GM18499 (cell line): ENCODE measurements around the gene ITPR2.
"Not testable (repeated sequence)": the region's sequence is repeated elsewhere in the genome, so short reads cannot be mapped to it uniquely, and the experiment has no call there.

Experiments
- ATAC-seq: cut with Tn5 transposase; IDR thresholded peaks from one replicate; pipeline ENCODE4 v1.9.1; 2021; ENCODE audit warnings: moderate number of reproducible peaks; ENCODE audit not compliant: insufficient read depth, unreplicated experiment

Gene ITPR2

DNA sequence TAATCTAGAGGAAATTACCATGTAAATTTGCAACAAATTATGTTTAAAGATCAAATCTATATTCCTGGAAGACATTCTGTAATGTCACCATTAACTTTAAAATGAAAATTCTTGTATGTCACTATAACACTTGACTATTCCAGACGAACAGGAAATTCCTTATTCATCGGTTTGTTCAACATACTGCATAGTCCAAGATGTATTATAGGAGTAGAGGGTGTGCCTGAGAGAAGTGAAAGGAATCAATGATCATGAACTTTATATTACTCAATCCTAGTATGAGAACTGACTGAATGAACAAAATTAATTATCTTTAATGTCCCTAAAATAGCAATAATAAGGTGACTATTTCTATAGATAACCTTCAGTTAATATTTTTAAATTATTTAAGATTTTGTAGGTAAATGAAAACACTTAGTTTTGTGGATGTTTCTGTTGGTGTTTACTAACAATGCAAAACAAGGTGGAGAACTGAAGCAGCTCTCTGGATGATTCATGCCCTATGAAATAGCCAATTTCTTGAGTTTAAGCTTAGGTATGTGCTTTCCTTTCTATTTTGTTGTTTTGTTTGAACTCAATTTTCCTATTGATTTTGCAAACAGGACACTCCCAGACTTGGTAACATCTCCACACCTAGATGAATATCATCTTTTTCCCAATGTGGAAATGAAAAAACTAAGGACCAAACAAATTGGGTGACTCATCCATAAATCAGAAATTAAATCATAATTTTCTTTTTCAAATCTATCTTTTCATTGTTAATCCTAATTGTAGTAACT is 18.2 kb upstream of the ITPR2 start:
- ATAC-seq, result no peak

DNA sequence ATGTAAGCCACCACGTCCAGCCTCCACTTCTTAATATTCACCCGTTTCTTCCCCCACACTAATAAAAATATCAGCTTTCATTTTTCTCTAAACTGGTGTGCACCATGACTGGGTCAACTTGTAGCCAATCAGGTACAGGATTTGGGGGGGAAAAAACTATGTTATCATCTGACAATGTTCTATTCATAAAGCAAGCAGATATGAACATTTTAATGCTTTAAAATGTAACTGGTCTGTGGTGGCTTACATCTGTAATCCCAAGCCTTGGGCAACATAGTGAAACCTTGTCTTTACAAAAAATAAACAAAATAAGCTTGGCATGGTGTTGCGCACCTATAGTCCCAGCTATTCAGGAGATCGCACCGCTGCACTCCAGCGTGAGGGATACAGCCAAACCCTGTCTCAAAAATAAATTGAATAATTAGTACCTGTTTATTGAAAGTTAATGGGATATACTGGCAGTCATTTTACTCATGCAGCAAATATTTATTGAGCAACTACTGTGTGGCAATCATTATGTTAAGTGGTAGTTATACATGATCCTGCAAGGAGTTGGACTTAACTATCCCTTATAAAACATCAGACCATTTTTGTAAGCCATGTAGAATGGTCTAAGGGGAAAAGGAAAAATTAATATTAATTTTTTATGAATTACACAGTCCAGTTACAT is 15.3 kb upstream of the ITPR2 start:
- no peak for ATAC-seq

GRCh38 chr12:26847431-26847830 is 14.4 kb upstream of the ITPR2 start:
- ATAC-seq, result no peak

GRCh38 chr12:26846416-26846815 is 13.4 kb upstream of the ITPR2 start:
- no peak for ATAC-seq

DNA sequence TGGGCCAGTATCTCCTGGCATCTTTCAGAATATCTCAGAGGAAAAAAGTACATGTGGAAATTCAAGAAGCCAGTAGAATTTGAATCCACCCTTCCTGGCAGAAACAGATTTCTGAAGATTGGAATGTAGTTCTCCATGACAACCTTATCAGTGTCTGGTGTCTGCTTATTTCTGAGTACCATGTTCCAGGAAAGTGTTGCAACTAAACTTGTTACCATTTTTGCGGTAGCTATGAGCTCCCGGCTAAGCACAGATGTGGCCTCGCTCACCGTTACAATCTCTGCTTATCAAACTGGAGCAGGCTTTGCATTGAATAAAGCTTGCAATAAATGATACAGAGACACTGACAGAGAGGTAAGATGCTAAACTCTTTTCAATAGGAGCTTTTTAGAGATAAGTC is 13.0 kb upstream of the ITPR2 start:
- ATAC-seq, result no peak

DNA sequence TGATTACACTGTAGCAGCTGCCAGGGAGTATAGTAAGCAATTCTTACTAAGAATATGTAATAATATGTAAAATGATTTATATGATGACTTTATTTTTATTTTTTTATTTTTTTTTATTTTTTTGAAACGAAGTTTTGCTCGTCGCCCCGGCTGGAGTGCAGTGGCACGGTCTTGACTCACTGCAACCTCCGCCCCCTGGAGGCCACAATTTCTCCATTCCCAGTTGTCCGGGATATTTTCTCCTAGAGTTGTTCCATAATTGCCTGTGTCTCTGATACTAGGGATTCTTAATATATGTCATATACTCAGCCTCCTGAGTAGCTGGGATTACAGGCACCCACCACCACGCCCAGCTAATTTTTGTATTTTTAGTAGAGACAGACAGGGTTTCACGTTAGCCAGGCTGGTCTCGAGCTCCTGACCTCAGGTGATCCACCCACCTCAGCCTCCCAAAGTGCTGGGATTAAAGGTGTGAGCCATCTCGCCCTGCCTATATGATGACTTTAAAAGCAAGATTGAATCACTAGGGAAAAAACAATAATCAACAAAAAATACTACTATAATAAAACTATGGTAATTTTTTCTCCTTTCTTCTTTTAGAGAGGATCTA is 12.2 kb upstream of the ITPR2 start:
- no peak for ATAC-seq

DNA sequence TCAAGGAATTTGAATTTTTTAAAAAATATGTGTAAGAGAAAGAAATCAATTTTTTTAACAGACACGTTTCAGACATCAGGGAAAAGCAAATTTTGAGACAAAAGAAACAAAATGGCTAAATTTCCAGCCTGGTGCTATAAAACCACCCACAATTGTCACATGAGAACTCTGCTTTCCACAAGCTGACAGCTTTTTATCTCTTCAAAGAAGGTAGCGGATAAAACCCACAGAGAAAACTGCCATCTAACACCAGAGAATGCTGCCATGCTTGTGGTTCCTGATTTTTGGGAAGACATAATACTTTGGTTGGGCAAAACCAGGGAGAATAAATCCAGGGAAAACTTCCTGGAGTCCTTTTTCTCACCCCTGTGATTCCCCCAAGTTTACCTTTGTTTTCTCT is 10.3 kb upstream of the ITPR2 start:
- no peak for ATAC-seq

- no peak for ATAC-seq
Measured at GRCh38 chr12:26841085-26841484, 8.1 kb upstream of the ITPR2 start.

DNA sequence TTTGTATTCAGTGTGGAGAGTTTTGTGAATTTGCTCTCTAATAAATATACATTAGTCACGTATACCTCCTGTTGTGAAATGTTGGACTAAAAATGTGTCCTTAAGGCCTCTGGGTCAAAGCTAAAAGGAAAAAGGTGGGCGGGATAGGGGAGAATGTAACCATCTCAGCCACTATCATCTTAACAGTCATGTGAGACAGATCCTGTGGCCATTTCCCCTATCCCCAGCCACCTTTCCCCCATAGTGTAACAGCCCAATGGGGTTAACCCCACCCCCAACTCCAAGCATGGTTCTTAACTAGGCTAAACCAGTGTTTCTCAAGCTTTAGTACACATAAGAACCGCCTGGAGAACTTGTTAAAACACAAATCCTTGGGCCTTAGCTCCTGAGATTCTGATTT is 6.5 kb upstream of the ITPR2 start:
- no peak for ATAC-seq

DNA sequence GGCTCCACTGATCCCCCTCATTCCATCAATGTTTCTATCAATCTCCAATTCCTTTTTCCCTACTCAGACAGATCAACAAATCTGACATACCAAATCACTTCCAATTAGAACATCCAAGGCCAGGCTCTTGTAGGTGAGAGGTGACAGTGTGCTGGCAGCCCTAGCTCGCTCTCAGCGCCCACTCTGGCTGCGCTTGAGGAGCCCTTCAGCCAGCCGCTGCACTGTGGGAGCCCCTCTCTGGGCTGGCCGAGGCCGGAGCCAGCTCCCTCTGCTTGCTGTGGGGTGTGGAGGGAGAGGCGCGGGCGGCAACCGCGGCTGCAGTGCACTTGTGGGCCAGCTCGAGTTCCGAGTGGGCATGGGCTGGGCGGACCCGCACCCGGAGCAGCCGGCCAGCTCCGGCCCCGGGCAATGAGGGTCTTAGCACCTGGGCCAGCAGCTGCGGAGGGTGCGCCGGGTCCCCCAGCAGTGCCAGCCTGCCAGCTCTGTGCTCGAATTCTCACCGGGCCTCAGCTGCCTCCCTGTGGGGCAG is 6.0 kb upstream of the ITPR2 start:
- ATAC-seq, result no peak

GRCh38 chr12:26836201-26836600 is 3.2 kb upstream of the ITPR2 start:
- ATAC-seq, result no peak

GRCh38 chr12:26834503-26835060 is 1.6 kb upstream of the ITPR2 start:
- not testable (repeated sequence) for ATAC-seq

GRCh38 chr12:26833743-26834490 is 923 bp upstream of the ITPR2 start:
- ATAC-seq, result no peak

- ATAC-seq, result peak; percentile 37
Measured at GRCh38 chr12:26831951-26832821, 808 bp downstream of the ITPR2 start.

DNA sequence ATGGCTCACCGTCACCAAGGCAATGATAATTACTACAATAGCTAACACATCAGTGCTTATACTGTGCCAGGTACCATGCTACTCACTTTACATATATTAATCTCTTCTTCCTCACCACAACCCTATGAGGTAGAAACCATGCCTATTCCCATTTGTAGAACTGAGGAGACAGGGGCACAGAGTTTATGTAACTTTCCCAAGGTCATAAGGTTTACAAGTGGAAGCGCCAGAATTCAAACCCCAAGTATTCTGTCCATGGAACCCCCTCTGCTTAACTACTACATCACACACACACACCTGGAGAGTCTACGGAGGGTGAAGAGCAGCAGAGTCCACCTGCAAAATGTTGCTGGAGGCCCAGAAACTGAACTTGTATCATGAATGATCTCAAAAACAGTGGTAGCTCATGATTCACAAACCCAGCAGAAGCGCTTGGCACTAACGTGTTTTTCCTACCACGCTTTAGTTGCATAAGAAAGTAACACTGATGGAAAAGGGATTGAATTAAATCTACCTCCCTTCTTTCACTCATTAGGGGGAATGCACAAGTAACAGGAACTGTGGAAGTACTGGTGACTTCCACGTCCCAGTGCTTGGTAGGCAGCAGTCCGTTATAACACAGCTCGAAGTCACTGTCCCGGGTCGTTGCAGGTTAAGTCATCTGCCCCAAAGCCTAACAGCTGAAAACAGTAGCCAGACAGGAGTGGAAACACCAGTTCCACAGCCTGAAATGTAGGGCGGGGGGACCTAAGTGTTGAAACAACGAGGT is 2.0 kb downstream of the ITPR2 start:
- no peak for ATAC-seq

- ATAC-seq, result no peak
Measured at GRCh38 chr12:26830363-26830762, 2.6 kb downstream of the ITPR2 start.

- ATAC-seq, result no peak
Measured at GRCh38 chr12:26828280-26829073, 4.5 kb downstream of the ITPR2 start.

- ATAC-seq, result no peak
Measured at GRCh38 chr12:26826437-26826836, 6.6 kb downstream of the ITPR2 start.
